GM18861 (cell line): ENCODE results near the gene FBXO5.

ENCODE experiments used
- ATAC-seq: cut with Tn5 transposase; IDR thresholded peaks from one replicate; pipeline ENCODE4 v1.9.1; 2021; ENCODE audit not compliant: unreplicated experiment

Gene FBXO5

DNA sequence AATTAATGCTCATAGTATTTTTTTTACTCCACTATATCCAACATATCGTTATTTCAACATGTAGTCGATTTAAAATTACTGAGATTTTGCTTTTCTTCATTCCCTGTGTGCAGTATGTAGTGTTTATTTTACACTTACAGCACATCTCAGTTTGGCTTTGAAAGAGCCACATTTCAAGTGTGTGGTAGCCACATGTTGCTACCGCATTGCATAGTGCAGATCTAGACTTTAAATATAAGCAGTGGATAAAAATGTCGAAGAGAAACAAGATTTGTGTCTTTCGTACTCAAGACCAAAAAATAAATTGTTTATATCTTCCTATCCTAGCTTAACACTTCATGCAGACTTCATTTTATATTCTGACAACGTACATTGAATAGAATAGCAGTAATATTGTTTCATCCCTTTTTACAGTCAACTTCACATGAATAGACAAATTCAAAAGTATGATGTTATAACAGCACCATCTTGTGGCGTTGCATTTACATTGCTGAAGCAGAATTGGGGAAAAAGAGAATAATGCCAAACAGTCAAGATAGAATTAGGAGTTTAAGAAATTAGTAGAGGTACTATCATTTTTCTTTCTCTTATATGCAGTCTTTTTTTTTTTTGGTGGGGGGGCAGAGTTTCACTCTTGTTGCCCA is 29.9 kb downstream of the FBXO5 start:
- no peak for ATAC-seq

DNA sequence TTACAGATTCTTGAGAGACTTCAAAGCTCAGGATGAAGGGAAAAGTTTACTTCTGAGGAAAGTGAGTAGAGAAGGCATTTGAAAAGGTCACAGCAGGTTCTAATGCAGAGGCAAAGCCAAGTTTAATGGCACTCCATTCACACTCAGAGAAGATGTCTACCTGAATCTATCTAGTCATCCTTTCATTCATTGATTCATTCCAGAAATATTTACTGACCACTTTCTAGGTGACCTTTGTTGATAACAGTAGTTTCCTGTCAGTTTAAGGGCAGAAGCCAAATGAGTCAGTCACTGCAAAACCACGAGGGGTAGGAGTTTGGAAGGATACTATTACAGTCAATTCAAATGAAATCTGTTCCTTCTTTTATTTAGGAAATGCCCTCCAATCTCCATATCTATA is 30.8 kb downstream of the FBXO5 start:
- no peak for ATAC-seq

GRCh38 chr6:152950240-152950639 is 32.6 kb downstream of the FBXO5 start:
- no peak for ATAC-seq

GRCh38 chr6:152948150-152948768 is 34.6 kb downstream of the FBXO5 start:
- peak; percentile 73 for ATAC-seq

DNA sequence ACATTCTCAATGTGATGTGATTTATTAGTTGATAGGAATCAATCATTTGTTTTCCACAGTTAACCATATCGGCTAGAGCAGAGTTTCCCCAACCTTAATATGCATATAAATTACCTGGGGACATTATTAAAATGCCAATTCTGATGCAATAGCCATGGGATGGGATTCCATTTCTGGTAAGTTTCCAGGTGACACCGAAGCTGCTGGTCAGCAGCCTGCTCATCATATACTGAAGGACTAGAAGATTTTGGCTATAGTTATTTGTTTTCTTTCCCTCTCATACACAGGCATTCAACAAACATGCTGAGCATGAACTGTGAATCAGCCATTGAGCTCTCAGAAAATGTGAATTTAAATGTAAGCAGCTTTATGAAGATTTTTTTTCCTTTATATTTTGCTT is 35.8 kb downstream of the FBXO5 start:
- no peak for ATAC-seq

DNA sequence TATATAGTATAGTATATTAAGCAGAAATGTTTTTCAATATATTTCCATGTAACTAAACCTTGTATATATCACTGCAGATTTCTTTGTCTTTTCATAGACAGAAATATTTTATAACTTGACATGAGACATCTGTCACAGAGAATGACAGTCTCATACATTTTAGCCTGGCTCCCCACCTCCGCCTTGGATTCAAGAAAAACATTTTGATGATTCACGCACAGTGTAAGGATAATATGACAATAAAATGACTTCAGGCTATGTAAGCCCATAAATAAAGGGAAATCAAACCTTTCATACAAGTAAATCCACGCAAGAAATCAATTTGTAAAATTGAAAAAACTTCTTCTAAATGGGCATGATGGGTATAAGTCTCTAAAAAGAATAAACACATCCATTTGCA is 36.4 kb downstream of the FBXO5 start:
- no peak for ATAC-seq

GRCh38 chr6:152943260-152943897 is 39.5 kb downstream of the FBXO5 start:
- ATAC-seq = no peak

GRCh38 chr6:152942319-152942869 is 40.4 kb downstream of the FBXO5 start:
- no peak for ATAC-seq

- no peak for ATAC-seq
Measured at GRCh38 chr6:152941746-152942145, 41.1 kb downstream of the FBXO5 start.

DNA sequence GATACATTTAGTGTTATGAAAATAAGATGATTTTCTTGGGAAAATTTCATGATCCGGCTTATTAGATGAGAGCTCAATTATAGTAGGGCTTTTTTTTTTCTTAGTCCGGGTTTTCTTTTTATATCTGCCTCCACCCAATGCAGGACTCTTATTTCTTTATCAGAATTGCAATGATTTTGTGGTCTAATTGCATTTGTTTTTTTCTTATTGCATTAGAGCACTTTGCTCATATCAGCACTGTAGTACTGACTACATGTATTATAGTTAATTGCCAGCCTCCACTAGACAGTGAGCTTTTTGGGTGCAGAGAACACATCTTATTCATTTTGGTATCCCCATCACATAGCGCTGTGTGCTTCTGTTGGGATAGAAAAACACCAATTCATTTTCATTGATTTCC is 50.0 kb downstream of the FBXO5 start:
- no peak for ATAC-seq

DNA sequence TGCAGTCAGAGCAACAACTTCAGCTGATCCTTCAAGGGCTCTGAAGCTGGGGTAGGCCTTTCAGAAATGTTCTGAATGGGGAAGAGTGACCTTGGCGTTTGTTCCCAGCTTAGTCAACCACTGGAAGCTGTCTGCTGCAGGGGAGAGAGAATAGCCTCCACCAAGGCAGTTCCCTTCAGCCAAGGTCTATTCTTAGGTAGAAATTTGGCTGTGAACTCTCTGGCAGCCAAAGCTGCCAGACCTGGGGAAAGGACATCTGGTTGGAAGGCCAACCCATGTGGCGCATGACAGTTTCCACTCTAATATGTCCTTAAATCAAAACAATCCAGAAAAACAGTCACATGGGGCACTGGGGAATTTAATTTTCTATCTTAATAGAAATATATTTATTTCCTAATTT is 60.1 kb downstream of the FBXO5 start:
- no peak for ATAC-seq
